ENCODE measurements around the gene FIGN.

The FIGN gene

GRCh38 chr2:163709270-163709669 is 26.5 kb downstream of the FIGN start:
- no peak overlapping the region for H3K4me3 ChIP-seq (ENCODE audit: low read depth, low read length)
- TF ChIP-seq POLR2A (IDR thresholded peaks at IDR 0.05; ENCODE audit: extremely low read depth, insufficient read length), result no peak
- no peak for TF ChIP-seq MYC (IDR thresholded peaks at IDR 0.05; ENCODE audit: low read depth, low read length)
- TF ChIP-seq CTCF (IDR thresholded peaks at IDR 0.05; ENCODE audit: low read depth, low read length), result no peak
- no peak for TF ChIP-seq MAX (IDR thresholded peaks at IDR 0.05; ENCODE audit: low read depth, low read length)
- no peak for DNase-seq (ENCODE audit: low read depth)

GRCh38 chr2:163708265-163708664 is 27.5 kb downstream of the FIGN start:
- TF ChIP-seq MAX (IDR thresholded peaks at IDR 0.05; ENCODE audit: low read depth, low read length), result no peak
- no peak for TF ChIP-seq POLR2A (IDR thresholded peaks at IDR 0.05; ENCODE audit: extremely low read depth, insufficient read length)
- no peak for TF ChIP-seq MYC (IDR thresholded peaks at IDR 0.05; ENCODE audit: low read depth, low read length)
- no peak for TF ChIP-seq CTCF (IDR thresholded peaks at IDR 0.05; ENCODE audit: low read depth, low read length)
- no peak for DNase-seq (ENCODE audit: low read depth)
- no peak overlapping the region for H3K4me3 ChIP-seq (ENCODE audit: low read depth, low read length)

DNA sequence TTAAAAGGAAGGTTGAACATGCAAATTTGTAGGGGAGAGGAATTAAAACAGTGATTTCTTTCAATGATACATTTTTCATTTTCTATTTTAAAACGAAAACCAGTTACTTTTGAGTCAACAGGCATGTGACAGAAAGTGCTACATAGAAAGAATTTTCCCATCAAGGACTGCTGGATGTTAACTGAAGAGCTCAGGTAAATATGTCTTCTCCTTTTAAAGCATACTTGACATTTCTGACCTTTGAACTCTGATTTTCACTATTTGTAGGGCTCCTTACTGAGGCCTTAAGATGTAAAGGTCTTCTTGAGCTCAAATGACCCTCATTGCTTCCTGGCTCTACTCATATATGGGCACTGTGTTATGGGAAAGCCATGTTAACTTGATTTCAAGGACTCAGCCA is 32.4 kb downstream of the FIGN start:
- DNase-seq (ENCODE audit: low read depth), result no peak
- TF ChIP-seq MAX (IDR thresholded peaks at IDR 0.05; ENCODE audit: low read depth, low read length), result no peak
- TF ChIP-seq CTCF (IDR thresholded peaks at IDR 0.05; ENCODE audit: low read depth, low read length), result no peak
- TF ChIP-seq POLR2A (IDR thresholded peaks at IDR 0.05; ENCODE audit: extremely low read depth, insufficient read length), result no peak
- no peak for TF ChIP-seq MYC (IDR thresholded peaks at IDR 0.05; ENCODE audit: low read depth, low read length)
- H3K4me3 ChIP-seq (ENCODE audit: low read depth, low read length), result no peak overlapping the region

DNA sequence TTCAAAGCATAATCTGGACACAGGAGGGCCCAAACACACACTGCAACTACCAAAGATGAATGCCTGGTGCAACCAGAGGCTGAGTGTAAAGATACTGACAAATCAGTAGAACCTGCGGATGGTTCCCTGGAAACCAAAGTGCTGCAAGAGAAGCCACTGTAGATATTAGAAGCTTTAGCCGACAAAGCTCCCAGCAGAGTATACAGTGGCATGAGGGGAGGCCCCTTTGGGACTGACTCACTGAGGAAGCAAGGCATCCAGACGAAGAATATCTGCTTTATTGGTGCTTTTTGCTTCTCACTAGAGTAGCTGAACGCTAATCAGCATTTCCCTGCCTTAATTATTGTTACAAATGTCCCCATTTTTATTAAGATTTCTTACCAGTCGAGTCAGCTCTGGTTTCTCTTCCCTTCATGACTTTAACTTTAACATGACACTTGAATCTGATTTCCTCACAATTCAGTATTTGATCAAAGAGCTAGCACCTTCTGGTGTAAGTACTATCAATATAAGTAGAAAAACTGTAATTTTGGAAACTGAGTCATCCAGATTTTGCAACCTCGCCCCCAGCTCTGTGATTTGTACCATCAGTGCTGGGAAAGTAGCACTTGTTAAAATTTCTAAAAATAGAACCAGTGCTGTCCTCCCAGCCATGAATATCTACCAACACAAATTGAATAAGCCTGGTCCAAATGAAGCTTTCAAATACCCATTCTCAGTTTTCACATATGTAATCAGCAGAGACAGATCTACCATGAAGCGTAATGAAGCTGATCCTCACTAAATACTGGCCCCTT is 34.2 kb downstream of the FIGN start:
- no peak for DNase-seq (ENCODE audit: low read depth)
- no peak overlapping the region for H3K4me3 ChIP-seq (ENCODE audit: low read depth, low read length)
- TF ChIP-seq MYC (IDR thresholded peaks at IDR 0.05; ENCODE audit: low read depth, low read length) (no peak), MAX (IDR thresholded peaks at IDR 0.05; ENCODE audit: low read depth, low read length) (no peak), POLR2A (IDR thresholded peaks at IDR 0.05; ENCODE audit: extremely low read depth, insufficient read length) (no peak), CTCF (IDR thresholded peaks at IDR 0.05; ENCODE audit: low read depth, low read length) (no peak)

- H3K4me3 ChIP-seq (ENCODE audit: low read depth, low read length), result no peak overlapping the region
- TF ChIP-seq POLR2A (IDR thresholded peaks at IDR 0.05; ENCODE audit: extremely low read depth, insufficient read length) (no peak), CTCF (IDR thresholded peaks at IDR 0.05; ENCODE audit: low read depth, low read length) (no peak), MAX (IDR thresholded peaks at IDR 0.05; ENCODE audit: low read depth, low read length) (no peak), MYC (IDR thresholded peaks at IDR 0.05; ENCODE audit: low read depth, low read length) (no peak)
- DNase-seq (ENCODE audit: low read depth), result no peak
Measured at GRCh38 chr2:163698857-163699256, 37.0 kb downstream of the FIGN start.
